Fibroblast of the aortic adventitia (primary cell): ENCODE measurements around the gene ALG14. TPM values are rescaled to one million over a fixed set of nuclear protein-coding genes. Genes with fewer than 3 reads are reported as not detected.
A peak's percentile ranks its signal among the peaks of the same experiment; 100 is the strongest.

Source experiments
- DNase-seq: peaks from one replicate; pipeline ENCODE4 v3.0.0-alpha.2; 2010; ENCODE audit warnings: low read depth
- H3K4me3 ChIP-seq: 2 replicates; pipeline ENCODE4 v1.5.1; 2011; ENCODE audit warnings: low read depth, mild to moderate bottlenecking, control low read depth, low read length, moderate library complexity
- total RNA-seq: library from RNA; depleted of rRNA; stranded (reverse); fragments of >200 nt; gene quantifications from 2 replicates; pipeline ENCODE4 v1.2.3, GENCODE V29; 2012; ENCODE audit warnings: low replicate concordance
- TF ChIP-seq, protein P1 (sequence below): IDR thresholded peaks from 2 replicates; pipeline ENCODE4 v1.5.1; 2011; ENCODE audit warnings: mild to moderate bottlenecking, low read length, control low read depth, inconsistent platforms; ENCODE audit not compliant: insufficient read depth

Gene ALG14
- total RNA-seq, 1 donor = 2.4 TPM

DNA sequence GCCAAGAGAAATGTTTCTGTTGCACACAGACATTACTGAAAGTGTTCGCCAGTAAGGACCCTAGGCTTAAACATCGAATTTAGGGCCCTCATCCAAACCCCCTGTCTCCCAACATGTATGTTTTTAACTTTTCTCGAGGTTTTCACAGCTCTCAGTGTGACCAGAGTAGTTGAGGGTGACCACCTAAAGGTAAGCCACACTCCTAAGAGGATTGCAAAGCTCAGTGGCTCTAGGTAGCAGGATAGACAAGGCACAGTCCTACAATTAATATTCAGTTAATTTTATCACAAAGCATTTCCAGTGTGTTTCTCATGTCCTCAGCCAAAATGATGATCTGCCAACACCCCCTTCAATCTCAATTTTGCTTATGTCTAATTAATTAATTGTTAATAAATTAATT lies 695 bp upstream of the ALG14 start:
- peak; percentile 14 for DNase-seq
- TF ChIP-seq, protein P1, sequence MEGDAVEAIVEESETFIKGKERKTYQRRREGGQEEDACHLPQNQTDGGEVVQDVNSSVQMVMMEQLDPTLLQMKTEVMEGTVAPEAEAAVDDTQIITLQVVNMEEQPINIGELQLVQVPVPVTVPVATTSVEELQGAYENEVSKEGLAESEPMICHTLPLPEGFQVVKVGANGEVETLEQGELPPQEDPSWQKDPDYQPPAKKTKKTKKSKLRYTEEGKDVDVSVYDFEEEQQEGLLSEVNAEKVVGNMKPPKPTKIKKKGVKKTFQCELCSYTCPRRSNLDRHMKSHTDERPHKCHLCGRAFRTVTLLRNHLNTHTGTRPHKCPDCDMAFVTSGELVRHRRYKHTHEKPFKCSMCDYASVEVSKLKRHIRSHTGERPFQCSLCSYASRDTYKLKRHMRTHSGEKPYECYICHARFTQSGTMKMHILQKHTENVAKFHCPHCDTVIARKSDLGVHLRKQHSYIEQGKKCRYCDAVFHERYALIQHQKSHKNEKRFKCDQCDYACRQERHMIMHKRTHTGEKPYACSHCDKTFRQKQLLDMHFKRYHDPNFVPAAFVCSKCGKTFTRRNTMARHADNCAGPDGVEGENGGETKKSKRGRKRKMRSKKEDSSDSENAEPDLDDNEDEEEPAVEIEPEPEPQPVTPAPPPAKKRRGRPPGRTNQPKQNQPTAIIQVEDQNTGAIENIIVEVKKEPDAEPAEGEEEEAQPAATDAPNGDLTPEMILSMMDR = no peak

DNA sequence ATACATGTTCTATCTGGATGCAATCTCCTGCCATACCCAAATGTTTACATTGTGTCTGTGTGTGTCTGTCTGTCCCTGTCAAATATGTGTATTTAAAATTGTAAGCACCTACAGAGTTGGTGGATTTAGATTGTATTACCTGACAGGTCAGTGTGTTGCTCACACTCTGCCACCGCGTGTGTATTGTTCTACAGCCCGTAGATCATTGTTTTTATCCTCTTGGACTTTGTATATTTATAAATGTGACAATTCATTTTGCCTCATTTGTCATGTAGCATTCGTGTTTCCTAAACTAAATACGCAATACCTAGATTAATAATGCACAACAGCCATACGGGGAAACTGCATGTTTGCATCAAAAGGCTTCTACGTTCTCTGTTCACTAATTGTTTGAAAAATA lies 634 bp downstream of the ALG14 start:
- no peak for DNase-seq
- TF ChIP-seq, protein P1 = no peak
- peak overlapping the region; percentile 90 for H3K4me3 ChIP-seq

More for the DNA sequence above, 695 bp upstream of the ALG14 start:
- H3K4me3 ChIP-seq = peak overlapping the region; percentile 90

DNA sequence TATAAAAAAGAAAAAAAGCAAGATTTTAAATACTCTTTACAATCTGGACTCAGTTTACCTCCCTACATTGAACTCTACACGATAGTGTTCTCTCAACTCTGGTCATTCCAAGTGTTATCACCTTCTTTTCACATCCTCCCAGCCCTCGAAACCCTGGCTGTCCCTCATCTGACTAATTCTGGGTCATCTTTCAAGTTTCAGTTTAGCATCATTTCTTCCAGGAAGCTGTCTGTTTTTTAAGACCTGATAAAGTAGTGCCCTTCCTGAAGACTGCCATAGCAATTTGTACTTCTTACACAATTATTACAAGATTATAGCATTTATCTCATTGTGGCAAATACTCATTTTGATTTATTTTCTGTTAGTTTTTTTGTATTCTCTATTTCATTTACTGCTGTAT lies 1.2 kb downstream of the ALG14 start:
- TF ChIP-seq, protein P1 = no peak
- peak; percentile 3 for DNase-seq
- peak overlapping the region; percentile 9 for H3K4me3 ChIP-seq

DNA sequence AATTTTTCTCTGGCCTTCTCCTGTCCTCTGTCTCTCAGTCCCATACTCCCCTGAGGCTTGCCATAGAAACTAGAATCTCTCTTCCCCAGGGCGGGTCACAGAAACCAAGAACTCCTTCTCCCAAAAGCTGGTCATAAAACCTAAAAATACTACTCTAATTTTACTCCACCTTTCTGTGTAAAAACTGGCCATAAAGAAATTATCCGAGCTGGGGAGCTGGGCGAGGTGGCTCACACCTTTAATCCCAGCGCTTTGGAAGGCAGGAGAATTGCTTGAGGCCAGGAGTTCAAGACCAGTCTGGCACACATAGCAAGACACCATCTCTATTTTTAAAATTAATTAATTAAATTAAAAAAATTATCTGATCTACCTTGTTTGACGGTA lies 3.0 kb downstream of the ALG14 start:
- no peak overlapping the region for H3K4me3 ChIP-seq
- TF ChIP-seq, protein P1 = no peak
- DNase-seq = no peak

DNA sequence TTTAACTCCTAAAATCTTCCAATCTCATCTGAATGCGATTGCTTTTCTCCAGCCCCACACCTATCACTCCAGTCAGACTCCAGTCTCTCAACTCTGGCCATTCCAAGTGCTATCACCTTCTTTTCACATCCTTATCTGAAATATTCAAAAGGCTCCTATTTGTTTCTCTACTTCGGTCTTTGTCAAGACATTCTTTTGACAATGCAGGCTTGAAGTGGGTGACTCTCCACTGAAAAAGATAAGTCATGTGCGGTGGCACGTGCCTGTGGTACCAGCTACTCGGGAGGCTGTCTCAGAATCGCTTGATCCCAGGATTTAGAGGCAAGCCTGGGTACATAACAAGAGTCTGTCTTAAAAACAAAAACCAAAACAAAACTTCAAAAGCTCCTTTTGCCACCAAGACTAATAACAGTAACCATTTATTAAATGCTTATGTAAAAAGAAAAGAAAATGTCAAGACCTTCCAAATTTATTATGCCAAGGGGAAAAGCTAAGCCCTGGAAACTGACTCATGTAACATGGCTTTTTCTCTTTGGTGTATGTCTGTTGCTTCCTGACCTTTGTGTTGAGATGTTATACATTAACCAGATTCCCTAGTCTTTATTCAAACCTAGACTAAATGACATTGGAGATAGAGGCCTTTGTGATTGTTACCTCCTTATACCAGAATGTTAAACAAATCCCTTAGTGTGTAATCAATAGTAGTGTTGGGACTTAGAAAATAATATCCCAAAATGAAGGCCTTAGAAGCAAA lies 3.6 kb downstream of the ALG14 start:
- TF ChIP-seq, protein P1 = no peak
- DNase-seq = no peak
- H3K4me3 ChIP-seq = no peak overlapping the region

DNA sequence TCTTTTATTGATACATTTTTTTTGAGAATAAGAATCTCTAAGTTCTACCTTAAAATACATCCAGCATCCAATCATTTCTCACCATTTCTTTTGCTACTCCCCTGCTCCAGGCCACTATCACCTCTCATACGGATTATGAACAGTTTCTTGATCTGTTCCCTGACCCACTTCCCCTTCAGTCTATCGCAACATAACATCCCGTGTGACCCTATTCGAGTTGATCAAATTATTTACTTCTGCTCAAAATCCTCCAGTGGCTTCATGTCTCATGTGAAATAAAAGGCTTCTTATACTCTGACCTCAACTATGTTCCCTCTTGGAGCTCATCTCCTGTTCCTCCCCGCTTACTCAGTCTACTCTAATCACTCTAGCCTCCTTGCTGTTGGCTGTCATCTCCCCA lies 5.2 kb downstream of the ALG14 start:
- no peak overlapping the region for H3K4me3 ChIP-seq
- DNase-seq = no peak
- TF ChIP-seq, protein P1 = no peak

DNA sequence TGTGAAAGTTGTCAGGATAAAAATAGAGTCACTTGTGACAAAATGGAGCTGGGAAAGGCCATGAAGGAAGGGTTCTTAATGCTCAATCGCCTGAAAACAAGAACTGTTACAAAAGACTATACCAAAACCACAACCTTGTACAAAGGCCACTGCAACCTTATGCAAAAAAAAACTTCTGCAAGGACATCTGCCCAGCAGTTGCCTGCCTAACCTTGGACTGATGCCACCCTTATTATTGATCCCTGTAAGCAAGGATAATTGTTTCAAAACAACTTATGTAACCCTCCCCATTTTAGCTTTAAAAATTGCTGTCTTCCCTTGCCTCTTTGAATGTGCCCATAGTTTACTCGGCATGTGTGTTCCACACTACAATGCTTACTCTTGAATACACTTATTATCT lies 5.7 kb downstream of the ALG14 start:
- DNase-seq = no peak

More for the DNA sequence above, 5.7 kb downstream of the ALG14 start:
- TF ChIP-seq, protein P1 = no peak
- H3K4me3 ChIP-seq = no peak overlapping the region
